ENCODE measurements around the gene PGBD4.
"Not testable (repeated sequence)": the region's sequence is repeated elsewhere in the genome, so short reads cannot be mapped to it uniquely, and the experiment has no call there.

Gene PGBD4

GRCh38 chr15:34114739-34115138, 12.9 kb downstream of the PGBD4 start:
- Histone ChIP-seq H3K36me3 (ENCODE audit: insufficient read depth, low read length) (no peaks in the 10 kb centered on the region), H3K4me3 (ENCODE audit: low read length) (no peak overlapping the region), H3K9me3 (replicated peaks; ENCODE audit: low read length) (no peaks in the 10 kb centered on the region), H3K4me1 (ENCODE audit: control insufficient read depth, insufficient read depth, low read length) (no peaks in the 10 kb centered on the region), H3K9ac (ENCODE audit: low read depth, low read length) (no peak overlapping the region), H3K27me3 (ENCODE audit: control insufficient read depth, insufficient read depth, low read length) (no peaks in the 10 kb centered on the region), H3K4me2 (ENCODE audit: low read length) (no peak overlapping the region)

DNA sequence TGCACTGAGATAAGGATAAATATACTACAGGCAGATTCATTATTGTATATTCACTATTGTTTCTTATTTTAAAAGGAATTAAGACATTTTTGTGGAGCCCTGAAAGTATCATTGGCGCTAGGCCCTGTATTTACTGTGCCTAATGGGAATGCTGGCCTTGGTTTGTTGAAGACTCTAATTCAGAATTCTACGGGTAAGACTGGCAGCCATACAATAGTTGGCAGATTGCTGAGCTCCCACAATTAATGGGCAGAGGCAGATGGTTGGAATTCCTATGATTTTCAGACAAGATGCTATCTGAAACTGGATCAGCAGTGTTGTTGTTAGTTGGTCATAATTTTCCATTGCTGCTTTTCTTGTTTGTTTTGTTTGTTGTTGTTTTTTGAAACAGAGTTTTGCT, 14.7 kb downstream of the PGBD4 start:
- H3K4me3 ChIP-seq (ENCODE audit: low read length), result no peak overlapping the region
- H3K36me3 ChIP-seq (ENCODE audit: insufficient read depth, low read length), result no peaks in the 10 kb centered on the region
- H3K27me3 ChIP-seq (ENCODE audit: control insufficient read depth, insufficient read depth, low read length), result no peaks in the 10 kb centered on the region
- no peaks in the 10 kb centered on the region for H3K9me3 ChIP-seq (replicated peaks; ENCODE audit: low read length)
- H3K4me2 ChIP-seq (ENCODE audit: low read length), result no peak overlapping the region
- no peak overlapping the region for H3K9ac ChIP-seq (ENCODE audit: low read depth, low read length)
- no peaks in the 10 kb centered on the region for H3K4me1 ChIP-seq (ENCODE audit: control insufficient read depth, insufficient read depth, low read length)

- Histone ChIP-seq H3K9ac (ENCODE audit: low read depth, low read length) (no peak overlapping the region), H3K9me3 (replicated peaks; ENCODE audit: low read length) (no peaks in the 10 kb centered on the region), H3K4me1 (ENCODE audit: control insufficient read depth, insufficient read depth, low read length) (peaks cover 10% of the 10 kb centered on the region), H3K36me3 (ENCODE audit: insufficient read depth, low read length) (no peaks in the 10 kb centered on the region), H3K27me3 (ENCODE audit: control insufficient read depth, insufficient read depth, low read length) (no peaks in the 10 kb centered on the region), H3K4me3 (ENCODE audit: low read length) (no peak overlapping the region), H3K4me2 (ENCODE audit: low read length) (no peak overlapping the region)
Observed at GRCh38 chr15:34119291-34119690, 17.4 kb downstream of the PGBD4 start.

- not testable (repeated sequence) for H3K4me3 ChIP-seq (ENCODE audit: low read length); H3K4me2 ChIP-seq (ENCODE audit: low read length); H3K4me1 ChIP-seq (ENCODE audit: control insufficient read depth, insufficient read depth, low read length); H3K9me3 ChIP-seq (replicated peaks; ENCODE audit: low read length); H3K27me3 ChIP-seq (ENCODE audit: control insufficient read depth, insufficient read depth, low read length); H3K36me3 ChIP-seq (ENCODE audit: insufficient read depth, low read length); H3K9ac ChIP-seq (ENCODE audit: low read depth, low read length)
Observed at GRCh38 chr15:34120420-34120819, 18.5 kb downstream of the PGBD4 start.

- not testable (repeated sequence) for H3K36me3 ChIP-seq (ENCODE audit: insufficient read depth, low read length); H3K9me3 ChIP-seq (replicated peaks; ENCODE audit: low read length); H3K27me3 ChIP-seq (ENCODE audit: control insufficient read depth, insufficient read depth, low read length); H3K9ac ChIP-seq (ENCODE audit: low read depth, low read length); H3K4me3 ChIP-seq (ENCODE audit: low read length); H3K4me1 ChIP-seq (ENCODE audit: control insufficient read depth, insufficient read depth, low read length); H3K4me2 ChIP-seq (ENCODE audit: low read length)
Observed at GRCh38 chr15:34121786-34122185, 19.9 kb downstream of the PGBD4 start.

DNA sequence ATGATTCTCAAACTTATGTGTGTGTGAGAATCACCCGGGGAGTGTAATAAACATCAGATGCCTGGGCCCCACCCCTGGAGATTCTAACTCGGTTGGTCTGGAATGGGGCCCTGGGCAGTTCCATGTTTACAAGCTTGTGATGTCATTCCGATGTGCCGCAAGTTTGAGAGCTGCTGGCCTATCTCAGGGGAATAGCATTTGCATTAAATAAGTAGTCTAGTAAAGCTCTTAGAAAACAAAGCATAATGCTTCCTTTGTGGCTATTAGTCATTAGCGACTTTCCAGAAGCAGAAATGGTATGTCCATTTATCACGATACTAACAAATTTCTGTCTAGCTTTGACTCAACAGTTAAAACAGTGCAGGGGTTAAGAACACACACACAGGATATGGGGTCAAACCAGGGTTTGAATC, 20.9 kb downstream of the PGBD4 start:
- Histone ChIP-seq H3K9me3 (replicated peaks; ENCODE audit: low read length) (no peaks in the 10 kb centered on the region), H3K4me3 (ENCODE audit: low read length) (no peak overlapping the region), H3K36me3 (ENCODE audit: insufficient read depth, low read length) (no peaks in the 10 kb centered on the region), H3K4me2 (ENCODE audit: low read length) (peak overlapping the region; percentile 30), H3K4me1 (ENCODE audit: control insufficient read depth, insufficient read depth, low read length) (peaks cover 10% of the 10 kb centered on the region), H3K9ac (ENCODE audit: low read depth, low read length) (no peak overlapping the region), H3K27me3 (ENCODE audit: control insufficient read depth, insufficient read depth, low read length) (no peaks in the 10 kb centered on the region)

DNA sequence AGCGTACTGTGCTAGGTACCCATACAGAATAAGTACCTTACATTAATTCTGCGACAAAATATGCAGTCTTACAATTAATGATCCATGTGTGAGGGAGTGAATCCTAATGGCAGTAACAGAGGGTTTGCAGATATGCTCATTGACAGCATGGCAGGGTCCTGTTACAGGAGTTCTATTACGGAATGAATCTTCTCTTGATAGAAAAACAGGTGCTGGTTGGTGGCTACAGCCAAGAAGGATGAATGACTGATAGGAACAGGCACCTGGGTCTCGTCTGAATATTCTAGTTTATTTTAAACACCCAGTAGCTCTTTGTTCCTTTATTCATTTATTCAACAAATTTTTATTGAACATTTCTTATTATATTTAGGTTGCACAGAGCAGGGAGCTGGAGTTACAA, 22.8 kb downstream of the PGBD4 start:
- H3K9ac ChIP-seq (ENCODE audit: low read depth, low read length), result no peak overlapping the region
- no peak overlapping the region for H3K4me3 ChIP-seq (ENCODE audit: low read length)
- H3K27me3 ChIP-seq (ENCODE audit: control insufficient read depth, insufficient read depth, low read length), result no peaks in the 10 kb centered on the region
- no peak overlapping the region for H3K4me2 ChIP-seq (ENCODE audit: low read length)
- H3K4me1 ChIP-seq (ENCODE audit: control insufficient read depth, insufficient read depth, low read length), result peaks cover 10% of the 10 kb centered on the region
- H3K9me3 ChIP-seq (replicated peaks; ENCODE audit: low read length), result no peaks in the 10 kb centered on the region
- H3K36me3 ChIP-seq (ENCODE audit: insufficient read depth, low read length), result no peaks in the 10 kb centered on the region

- H3K27me3 ChIP-seq (ENCODE audit: control insufficient read depth, insufficient read depth, low read length), result no peaks in the 10 kb centered on the region
- H3K9me3 ChIP-seq (replicated peaks; ENCODE audit: low read length), result no peaks in the 10 kb centered on the region
Observed at GRCh38 chr15:34125945-34126344, 24.1 kb downstream of the PGBD4 start.

GRCh38 chr15:34126522-34126921, 24.6 kb downstream of the PGBD4 start:
- Histone ChIP-seq H3K27me3 (ENCODE audit: control insufficient read depth, insufficient read depth, low read length) (no peaks in the 10 kb centered on the region), H3K9me3 (replicated peaks; ENCODE audit: low read length) (no peaks in the 10 kb centered on the region), H3K4me3 (ENCODE audit: low read length) (no peak overlapping the region), H3K4me2 (ENCODE audit: low read length) (no peak overlapping the region), H3K36me3 (ENCODE audit: insufficient read depth, low read length) (no peaks in the 10 kb centered on the region), H3K9ac (ENCODE audit: low read depth, low read length) (no peak overlapping the region), H3K4me1 (ENCODE audit: control insufficient read depth, insufficient read depth, low read length) (peaks cover 10% of the 10 kb centered on the region)

More at GRCh38 chr15:34125945-34126344, 24.1 kb downstream of the PGBD4 start:
- Histone ChIP-seq H3K4me3 (ENCODE audit: low read length) (no peak overlapping the region), H3K4me2 (ENCODE audit: low read length) (no peak overlapping the region), H3K9ac (ENCODE audit: low read depth, low read length) (no peak overlapping the region), H3K4me1 (ENCODE audit: control insufficient read depth, insufficient read depth, low read length) (peaks cover 10% of the 10 kb centered on the region), H3K36me3 (ENCODE audit: insufficient read depth, low read length) (no peaks in the 10 kb centered on the region)

DNA sequence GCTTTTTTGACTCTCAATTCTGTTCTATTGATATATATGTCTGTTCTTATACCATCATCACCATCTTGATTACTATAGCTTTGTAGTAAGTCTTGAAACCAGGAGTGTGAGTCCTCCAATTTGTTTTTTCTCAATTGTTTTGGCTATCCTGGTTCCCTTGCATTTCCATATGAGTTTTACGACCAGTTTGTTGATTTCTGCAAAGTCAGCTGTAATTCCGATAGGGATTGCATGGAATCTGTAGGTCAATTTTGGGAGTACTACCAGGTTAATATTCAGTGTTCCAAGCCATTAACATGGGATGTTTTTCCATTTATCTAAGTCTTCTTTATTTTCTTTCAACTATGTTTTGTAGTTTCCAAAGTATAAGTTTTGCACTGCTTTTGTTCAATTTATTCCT, 27.0 kb downstream of the PGBD4 start:
- Histone ChIP-seq H3K4me3 (ENCODE audit: low read length) (no peak overlapping the region), H3K36me3 (ENCODE audit: insufficient read depth, low read length) (no peaks in the 10 kb centered on the region), H3K9me3 (replicated peaks; ENCODE audit: low read length) (no peaks in the 10 kb centered on the region), H3K4me1 (ENCODE audit: control insufficient read depth, insufficient read depth, low read length) (no peaks in the 10 kb centered on the region), H3K9ac (ENCODE audit: low read depth, low read length) (no peak overlapping the region), H3K4me2 (ENCODE audit: low read length) (no peak overlapping the region), H3K27me3 (ENCODE audit: control insufficient read depth, insufficient read depth, low read length) (no peaks in the 10 kb centered on the region)

DNA sequence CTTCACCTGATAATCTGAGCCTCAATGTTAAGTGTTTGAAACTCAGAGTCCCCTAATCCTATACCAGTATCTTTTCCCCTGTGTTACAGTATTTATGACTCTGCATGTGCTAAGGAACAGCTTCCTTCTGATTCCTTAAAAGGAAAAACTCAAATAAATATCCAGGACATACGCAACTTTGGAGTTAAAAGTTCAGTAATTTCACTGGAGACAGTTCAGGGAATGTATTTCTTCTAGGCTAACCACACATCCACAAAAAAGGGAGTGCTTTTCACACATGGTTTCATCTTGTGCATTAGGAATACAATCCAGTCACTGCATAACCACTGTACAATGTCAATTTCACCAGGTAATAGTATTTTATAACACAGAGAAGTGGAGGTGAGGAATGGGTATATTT, 31.0 kb downstream of the PGBD4 start:
- Histone ChIP-seq H3K9me3 (replicated peaks; ENCODE audit: low read length) (no peaks in the 10 kb centered on the region), H3K9ac (ENCODE audit: low read depth, low read length) (no peak overlapping the region), H3K4me2 (ENCODE audit: low read length) (no peak overlapping the region), H3K4me1 (ENCODE audit: control insufficient read depth, insufficient read depth, low read length) (no peaks in the 10 kb centered on the region), H3K27me3 (ENCODE audit: control insufficient read depth, insufficient read depth, low read length) (no peaks in the 10 kb centered on the region), H3K36me3 (ENCODE audit: insufficient read depth, low read length) (peaks cover 4% of the 10 kb centered on the region), H3K4me3 (ENCODE audit: low read length) (no peak overlapping the region)

DNA sequence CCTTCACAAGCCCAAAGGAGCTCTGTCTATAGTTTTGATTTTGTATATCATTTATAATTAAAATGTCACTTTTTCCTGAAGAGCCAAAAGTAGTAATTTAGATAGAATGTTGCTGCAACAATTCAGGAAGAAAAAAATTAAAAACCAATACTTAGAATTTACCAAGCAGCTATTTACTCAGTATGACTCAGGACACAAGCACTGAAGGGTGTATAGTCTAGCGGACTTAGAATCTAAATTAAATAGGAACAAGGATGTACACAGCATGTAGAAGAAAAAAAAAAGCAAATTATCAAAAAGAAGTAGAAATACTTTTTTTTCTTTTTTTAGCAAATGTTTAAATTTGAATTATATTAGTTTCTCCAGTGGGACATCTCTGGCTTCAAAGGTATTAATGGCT, 31.6 kb downstream of the PGBD4 start:
- Histone ChIP-seq H3K9me3 (replicated peaks; ENCODE audit: low read length) (no peaks in the 10 kb centered on the region), H3K9ac (ENCODE audit: low read depth, low read length) (no peak overlapping the region), H3K4me3 (ENCODE audit: low read length) (no peak overlapping the region), H3K36me3 (ENCODE audit: insufficient read depth, low read length) (peaks cover 4% of the 10 kb centered on the region), H3K4me1 (ENCODE audit: control insufficient read depth, insufficient read depth, low read length) (no peaks in the 10 kb centered on the region), H3K27me3 (ENCODE audit: control insufficient read depth, insufficient read depth, low read length) (no peaks in the 10 kb centered on the region), H3K4me2 (ENCODE audit: low read length) (no peak overlapping the region)
